Activated gamma-delta T cell treated with anti-CD3 and anti-CD28 coated beads, Interleukin-2, amount 50 U/mL, for 16 hours (primary cell): ENCODE results near the gene C16orf87.
A peak's percentile ranks its signal among the peaks of the same experiment; 100 is the strongest.
"Not testable (repeated sequence)": the region's sequence is repeated elsewhere in the genome, so short reads cannot be mapped to it uniquely, and the experiment has no call there.

Experiments used
- DNase-seq: peaks from one replicate; pipeline ENCODE4 v3.0.0-alpha.2; 2020; ENCODE audit warnings: low read depth

Gene C16orf87

DNA sequence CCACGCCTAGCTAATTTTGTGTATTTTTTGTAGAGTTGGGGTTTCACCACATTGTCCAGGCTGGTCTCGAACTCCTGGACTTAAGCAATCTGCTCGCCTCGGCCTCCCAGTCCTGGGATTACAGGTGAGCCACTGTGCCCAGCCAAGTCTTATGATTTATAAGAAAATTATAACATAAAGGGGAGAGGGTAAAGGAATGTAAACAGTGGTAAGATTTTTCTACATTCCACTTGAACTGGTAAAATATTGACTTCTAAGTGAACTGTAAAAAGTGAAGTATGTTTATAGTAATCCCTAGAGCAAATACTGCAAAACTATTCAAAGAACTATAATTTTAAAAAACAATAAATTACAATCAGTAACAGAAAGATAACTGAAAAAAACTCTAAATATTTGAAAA lies 33.5 kb downstream of the C16orf87 start:
- no peak for DNase-seq

DNA sequence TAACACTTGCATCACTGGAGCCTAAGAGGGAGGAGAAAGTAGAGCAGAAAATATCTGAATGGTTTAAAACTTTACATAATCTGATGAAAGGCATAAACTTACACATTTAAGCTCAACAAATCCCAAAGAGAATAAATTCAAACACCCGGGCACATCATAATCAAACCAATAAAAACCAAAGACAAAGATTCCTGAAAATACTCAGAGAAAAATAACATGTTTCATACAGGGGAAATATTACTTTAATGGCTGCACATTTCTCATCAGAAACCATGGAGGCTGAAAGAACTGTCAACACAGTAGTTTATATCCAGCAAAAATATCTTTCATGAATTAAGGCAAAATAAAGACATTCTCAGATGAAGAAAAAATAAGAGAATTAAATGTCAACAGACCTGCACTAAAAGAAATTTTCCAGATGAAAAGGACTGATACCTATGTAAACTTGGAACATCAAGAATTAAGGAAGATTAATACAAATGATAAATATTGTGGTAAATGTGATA lies 34.2 kb downstream of the C16orf87 start:
- no peak for DNase-seq

DNA sequence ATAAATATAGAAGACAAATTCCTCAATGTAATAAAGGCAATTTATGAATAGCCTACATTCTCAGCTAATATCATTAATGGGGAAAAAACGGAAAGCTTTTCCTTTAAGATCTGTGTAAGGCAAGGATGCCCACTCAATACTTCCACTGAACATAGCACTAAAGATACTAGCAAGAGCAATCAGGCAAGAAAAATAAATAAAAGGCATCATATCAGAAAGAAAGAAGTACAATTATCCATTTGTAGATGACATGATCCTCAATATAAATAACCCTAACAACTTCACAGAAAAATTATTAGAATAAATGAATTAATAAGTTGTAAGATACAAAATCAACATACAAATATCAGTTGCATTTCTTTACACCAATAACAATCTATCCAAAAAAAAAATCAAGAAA lies 37.1 kb downstream of the C16orf87 start:
- no peak for DNase-seq

DNA sequence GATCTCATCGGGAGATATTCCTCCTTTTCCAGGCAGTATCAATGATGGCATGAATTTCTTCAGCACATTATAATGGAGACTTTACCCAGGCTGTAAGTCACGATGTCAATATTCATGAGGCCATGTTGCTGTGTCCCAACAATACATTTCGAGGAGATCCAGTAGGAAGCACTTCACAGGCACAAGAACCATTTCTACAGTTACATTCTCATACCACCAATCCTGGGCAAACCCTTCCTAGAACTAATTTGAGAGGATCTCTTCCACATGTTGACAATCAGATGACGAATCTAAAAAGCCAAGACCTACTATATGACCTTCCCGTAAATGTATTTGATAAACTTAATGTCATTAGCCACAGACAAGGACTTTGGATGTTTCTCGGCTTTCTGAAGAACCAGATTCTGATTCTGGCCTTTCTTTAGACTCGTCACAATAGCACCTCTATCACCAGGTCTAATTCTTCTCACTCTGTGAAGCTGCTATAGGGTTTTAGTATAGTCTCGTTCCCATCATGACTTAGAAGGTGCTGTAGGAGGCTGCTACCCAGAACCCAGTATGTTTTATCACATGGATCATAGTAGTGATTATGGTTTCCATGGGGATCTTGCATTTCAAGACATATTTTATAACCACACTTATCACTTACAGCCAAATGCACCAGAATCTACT lies 40.2 kb downstream of the C16orf87 start:
- DNase-seq: no peak

DNA sequence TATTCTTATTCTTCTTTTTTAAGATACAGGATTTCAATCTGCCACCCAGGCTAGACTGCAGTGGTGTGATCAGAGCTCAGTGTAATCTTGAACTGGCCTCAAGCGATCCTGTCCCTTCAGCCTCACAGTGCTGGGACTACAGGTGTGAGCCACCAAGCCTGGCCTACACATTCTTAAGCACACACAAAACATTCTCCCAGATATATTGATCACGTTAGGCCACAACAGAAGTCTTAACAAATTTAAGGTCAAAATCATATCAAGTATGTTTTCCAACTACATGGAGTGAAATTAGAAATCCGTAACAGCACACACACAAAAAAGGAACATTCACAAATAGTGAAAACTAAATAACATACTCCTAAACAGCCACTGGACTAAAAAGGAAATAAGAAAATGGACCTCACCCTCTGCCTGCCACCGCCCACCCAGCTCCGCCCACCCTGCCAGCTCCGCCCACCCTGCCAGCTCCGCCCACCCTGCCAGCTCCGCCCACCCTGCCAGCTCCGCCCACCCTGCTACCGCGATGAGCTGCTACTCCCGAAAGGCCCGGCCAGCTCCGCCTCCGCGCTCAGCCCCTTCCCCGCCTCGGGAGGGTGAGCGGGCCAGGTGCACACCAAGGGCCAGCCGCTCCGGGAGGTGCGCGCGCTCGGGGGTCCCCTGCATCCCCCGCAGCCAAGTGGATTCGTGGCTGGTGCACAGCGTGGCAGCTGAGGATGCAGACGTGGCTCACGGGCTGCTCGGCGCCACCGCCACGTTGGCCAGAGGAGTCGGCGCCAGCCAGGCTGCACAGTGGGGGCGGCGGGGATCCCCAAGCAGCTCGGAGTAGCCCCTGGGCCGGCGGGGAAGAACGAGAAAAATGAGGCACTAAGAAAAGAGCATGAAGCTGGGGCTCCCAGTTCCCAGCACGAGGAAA lies 41.2 kb downstream of the C16orf87 start:
- DNase-seq: peak; percentile 59

DNA sequence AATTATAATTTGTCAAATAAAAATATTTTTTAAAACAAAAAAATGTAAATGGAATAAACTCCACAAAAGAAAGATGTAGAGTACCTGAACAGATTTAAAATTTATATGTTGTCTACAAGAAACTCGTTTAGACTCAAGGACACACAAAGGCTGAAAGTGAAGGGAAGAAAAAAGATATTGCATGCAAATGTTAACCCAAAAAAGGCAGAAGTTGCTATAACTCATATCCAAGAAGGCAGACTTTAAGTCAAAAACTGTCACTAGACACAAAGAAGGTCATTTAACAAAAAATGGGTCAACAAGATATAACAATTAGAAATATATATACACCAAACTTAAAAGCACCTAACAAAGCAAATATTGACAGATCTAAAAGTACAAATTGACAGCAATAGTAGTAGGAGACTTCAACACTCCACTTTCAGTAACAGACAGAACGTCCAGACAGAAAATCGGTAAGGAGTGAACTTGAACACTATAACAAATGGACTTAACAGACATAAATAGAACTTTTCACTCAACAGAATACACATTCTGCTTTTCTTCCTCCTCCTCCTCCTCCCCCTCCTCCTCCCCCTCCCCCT lies 42.0 kb downstream of the C16orf87 start:
- no peak for DNase-seq

DNA sequence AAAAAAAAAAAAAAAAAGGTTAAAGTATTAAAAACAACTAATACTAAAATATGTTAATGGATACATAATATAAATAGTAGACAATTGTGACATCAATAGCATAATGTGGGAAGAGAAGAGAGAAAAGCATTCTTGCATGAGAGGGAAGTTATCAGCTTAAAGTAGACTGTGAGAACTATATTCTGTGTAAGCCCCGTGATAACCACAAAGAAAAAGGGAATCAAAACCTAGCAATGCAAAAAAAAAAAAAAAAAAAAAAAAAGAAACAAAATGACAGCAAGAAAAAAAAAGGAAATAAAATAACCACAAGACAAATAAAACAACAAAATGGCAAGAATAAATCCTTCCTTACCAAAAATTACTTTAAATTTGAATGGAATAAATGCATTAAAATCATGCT lies 43.1 kb downstream of the C16orf87 start:
- no peak for DNase-seq

DNA sequence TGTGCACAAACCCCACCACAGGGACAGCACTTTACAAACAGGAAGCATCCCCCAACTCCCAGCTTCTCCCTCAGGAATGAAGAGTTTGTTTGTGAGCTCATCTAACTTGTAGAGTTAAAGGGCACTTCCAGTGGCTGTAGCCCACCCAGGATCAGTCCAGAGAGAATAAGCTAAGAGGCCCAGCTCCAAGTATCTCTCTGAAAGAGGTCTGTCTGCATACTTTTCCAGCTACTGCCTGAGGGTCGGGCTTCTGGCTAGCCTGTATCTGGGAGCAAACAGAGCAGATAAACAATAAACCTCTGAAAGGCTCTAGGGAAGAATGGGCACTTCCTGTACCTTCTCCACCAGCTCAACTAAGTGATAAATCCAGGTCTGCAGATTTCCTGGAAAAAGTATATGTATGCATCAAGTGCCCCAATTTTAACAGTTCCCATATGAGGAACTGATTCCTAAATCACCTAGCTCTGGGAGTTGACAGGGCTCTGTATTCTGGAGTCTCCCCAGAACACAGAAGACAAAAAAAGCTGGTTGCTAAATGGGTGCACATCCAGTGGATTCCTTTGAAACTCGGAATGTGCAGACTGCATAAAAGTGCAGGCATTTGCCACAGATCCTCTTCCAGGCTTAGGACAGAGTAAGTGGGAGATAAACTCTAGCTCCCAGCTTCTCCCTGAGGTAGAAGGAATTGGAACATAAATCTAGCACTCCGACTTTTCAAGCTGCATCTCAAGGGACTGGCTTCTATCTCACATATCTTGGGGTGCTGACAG lies 45.7 kb downstream of the C16orf87 start:
- DNase-seq: no peak

DNA sequence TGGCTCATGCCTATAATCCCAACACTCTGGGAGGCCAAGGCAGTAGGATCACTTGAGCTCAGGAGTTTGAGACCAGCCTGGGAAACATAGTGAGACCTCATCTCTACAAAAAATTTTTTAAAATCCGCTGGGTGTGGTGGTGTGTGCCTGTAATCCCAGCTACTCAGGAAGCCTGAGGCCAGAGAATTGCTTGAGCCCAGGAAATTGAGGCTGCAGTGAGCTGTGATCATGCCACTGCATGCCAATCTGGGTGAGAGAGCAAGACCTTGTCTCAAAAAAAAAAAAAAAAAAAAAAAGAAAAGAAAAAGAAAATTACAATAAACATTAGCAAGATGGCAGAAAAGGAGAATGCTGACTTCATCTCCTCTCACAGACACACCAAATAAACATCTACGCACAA lies 46.4 kb downstream of the C16orf87 start:
- DNase-seq: not testable (repeated sequence)

DNA sequence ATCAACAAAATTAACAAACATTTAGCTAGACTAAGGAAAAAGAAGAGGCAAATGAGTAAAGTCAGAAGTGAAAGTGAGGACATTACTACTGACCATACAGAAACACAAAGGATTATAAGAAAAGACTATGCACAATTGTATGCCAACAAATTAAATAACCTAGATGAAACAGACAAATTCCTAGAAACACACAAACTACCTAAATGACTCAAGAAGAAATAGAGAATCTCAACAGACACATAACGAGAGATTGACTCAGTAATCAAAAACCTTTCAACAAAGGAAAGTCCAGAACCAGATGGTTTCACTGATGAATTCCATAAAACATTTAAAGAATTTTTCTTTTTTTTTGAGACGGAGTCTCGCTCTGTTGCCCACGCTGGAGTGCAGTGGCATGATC lies 47.2 kb downstream of the C16orf87 start:
- DNase-seq: no peak

DNA sequence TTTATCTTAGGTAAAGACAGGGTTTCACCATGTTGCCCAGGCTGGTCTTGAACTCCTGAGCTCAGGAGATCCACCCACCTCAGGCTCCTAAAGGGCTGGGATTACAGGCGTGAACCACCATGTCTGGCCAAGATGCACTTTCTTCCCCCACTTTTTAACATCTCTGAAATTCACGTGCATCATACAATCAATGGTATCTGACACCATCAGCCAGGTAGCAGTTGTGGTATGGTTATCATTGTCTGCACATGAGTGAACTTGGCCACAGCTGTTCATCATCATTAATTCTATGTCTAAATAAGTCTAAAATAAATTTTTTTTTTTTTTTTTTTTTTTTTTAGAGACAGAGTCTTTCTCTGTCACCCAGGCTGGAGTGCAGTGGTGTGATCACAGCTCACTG lies 48.7 kb downstream of the C16orf87 start:
- DNase-seq: no peak

DNA sequence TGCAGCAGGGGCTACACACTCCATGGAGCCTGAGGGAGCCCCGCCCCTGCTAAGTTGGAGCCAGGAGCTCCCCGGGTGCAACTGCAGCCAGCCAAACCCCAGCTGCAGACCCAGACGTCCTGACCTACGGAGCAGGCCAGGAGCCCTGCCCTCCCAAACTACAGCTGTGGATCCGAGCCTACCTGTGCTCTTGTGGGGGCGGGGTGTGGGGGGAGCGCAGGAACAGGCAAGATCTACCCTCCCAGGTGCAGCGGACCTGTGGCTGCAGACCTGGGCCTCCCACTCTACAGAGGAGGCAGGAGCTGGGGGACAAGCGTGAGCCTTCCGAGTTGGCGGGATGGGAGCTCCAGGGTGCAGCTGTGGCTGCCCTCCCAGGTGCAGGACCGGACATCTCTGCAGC lies 53.2 kb downstream of the C16orf87 start:
- DNase-seq: no peak

DNA sequence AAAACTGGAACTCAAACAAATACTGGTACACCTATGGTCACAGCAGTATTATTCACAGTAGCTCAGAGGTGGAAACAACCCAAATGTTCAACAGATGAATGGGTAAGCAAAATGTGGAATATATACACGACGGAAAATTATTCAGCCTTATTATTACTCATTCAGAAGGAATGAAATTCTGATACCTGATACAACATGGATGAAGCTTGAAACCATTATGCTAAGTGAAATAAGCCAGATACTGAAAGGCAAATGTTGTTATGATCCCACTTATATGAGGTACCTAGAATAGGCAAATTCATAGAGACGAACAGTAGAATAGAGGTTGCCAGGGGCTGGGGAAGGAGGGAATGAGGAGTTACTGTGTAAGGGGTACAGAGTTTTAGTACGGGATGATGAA lies 55.8 kb downstream of the C16orf87 start:
- no peak for DNase-seq

DNA sequence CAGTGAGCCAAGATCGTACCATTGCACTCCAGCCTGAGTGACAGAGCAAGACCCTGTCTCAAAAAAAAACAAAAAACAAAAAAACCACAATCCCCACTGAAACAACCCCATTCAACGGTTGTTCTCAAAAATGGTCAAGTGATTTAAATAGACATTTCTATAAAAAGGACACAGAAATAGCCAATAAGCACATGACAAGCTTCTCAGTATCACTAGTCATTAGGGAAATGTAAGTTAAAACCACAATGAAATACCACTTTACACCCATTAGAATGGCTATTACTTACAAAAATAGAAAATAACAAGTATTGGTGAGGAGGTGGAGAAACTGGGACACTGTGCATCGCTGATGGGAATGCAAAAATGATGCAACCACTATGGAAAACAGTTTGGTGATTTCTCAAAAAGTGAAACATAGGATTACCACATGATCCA lies 56.2 kb downstream of the C16orf87 start:
- no peak for DNase-seq

DNA sequence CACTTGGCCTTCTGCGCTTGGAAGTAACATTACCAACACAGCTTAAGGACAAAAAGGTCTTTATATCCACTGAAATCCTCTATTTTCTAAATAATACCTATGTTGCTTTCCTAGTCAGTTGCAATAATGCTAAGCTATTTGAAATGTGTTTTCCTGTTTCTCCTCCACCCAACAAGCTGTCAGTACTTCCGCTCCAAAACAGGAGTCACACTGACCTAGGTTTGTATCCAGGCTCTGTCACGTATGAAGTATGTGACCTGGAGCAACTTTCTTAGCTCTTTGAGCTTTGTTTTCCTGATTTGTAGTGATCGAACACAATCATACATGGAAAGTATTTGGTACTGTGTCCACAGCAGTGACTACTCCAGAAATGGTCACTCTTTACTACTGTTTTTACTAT lies 58.5 kb downstream of the C16orf87 start:
- DNase-seq: no peak

DNA sequence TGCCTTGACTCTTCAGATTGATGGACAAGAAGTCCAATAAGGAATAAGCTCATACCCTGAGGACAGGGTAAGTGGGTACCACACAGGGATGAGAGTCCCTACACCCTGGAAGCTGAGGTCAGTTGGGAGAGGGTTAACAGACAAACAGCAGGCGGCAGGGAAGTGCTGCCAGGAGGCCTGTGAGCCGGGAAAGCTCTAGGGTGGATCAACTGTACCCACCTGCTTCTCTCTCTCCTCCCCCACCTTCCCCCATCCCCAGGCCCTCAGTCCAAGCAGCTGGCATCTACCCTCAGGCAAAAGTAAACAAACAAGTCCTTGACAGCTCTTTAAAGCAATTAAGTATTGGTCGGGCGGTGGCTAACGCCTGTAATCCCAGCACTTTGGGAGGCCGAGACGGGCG lies 62.2 kb downstream of the C16orf87 start:
- DNase-seq: no peak

DNA sequence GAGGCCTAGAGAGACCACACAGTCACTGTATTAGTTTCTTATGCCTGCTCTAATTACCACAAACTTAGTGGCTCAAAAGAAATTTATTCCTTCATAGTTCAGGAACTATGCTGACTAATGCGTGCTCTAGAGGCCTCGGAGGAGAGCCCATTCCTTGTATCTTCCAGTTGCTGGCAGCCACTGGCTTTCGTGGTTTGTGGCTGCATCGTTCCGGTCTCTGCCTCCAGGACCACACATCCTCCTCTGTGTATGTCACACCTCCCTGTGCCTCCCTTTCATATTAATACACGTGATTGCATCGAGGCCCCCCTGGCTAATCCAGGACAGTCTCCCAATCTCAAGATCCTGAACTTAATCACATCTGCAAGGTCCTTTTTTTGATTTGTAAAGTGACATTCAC lies 65.9 kb downstream of the C16orf87 start:
- no peak for DNase-seq

DNA sequence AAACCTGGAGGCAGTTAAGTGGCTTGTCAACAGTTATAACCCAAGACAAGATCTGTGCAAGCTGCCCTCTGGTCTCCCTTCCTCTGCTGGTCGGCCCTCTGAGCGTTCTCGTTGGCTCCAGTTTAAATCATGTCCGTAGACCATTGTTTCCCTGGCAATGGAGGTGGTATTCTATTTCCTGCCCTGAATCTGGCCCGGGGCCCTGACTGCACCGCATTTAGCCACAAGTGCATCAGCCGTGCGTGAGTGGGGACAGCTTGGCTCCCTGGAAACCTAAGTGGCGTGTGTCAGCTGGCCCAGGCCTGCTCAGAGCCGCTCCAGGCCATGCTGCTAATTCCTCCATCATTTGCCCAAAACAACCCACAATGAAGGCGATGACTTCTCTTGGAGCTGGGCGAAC lies 67.8 kb downstream of the C16orf87 start:
- DNase-seq: no peak

DNA sequence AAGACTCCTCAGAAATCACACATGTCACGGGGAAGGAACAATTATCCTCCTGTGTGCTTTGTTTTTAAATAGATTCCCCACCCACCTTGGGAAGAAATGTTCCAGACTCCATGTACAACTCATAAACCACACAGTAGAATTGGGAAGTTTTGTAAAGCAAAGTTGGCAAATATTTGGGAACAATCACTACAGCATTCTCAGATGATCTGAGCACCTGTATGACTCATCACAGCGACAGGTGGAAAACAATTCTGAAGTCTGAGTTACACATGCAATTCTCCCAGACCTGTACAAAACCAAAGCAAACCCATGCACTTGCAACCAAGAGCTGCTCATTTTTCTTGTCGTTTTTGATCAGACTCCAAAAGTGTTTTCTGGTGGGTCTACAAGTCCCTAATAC lies 68.4 kb downstream of the C16orf87 start:
- no peak for DNase-seq

DNA sequence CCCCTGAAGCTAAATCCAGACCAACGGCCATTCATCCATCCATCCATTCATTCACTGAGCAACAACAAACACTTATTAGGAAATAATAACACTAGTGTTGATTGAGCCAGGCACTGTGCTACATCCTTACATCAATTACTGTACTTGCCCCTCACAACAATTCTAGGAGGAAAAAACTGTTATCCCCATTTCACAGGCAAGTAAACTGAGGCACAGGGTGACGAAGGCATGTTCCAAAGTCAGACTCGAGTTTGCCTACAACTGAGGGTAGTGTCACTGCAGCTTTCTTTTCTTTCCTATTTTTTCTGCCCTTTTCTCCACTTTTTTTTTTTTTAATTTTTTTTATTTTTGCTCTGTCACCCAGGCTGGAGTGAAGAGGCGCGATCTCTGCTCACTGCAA lies 71.7 kb downstream of the C16orf87 start:
- DNase-seq: no peak

DNA sequence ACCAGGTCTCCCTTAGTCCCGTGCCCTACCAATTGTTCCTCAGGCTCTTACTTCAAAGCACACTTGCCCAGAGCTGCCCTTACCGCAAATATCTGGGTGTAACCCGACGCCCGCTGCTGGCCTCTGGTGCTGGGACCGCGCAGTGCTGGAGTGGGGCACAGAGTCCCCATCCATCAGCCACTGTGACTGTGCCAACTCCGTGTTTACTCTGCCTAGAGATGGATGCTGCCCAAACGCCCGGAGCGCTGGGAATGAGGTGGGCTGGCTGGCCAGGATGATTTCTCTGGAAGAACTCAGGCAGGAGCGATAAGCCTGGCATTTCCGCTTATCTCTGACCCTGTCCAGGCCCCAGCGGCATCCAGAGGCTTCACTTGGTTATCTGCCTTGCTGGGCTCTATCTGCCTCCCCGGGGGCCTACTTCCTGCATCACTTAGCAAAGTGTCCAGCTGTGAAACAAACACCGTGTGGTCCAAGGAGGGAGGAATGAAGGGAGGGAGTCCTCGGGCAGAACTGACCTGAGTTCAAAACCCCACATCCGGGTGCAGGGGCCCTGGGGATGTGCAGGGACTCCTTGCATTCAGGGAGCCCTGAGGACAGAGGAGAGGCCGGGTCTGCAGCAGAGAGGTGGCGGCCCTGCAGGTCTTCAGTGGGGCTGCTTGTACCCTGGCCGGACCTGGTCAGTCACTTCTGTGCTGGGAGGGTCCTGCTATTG lies 73.5 kb downstream of the C16orf87 start:
- no peak for DNase-seq

DNA sequence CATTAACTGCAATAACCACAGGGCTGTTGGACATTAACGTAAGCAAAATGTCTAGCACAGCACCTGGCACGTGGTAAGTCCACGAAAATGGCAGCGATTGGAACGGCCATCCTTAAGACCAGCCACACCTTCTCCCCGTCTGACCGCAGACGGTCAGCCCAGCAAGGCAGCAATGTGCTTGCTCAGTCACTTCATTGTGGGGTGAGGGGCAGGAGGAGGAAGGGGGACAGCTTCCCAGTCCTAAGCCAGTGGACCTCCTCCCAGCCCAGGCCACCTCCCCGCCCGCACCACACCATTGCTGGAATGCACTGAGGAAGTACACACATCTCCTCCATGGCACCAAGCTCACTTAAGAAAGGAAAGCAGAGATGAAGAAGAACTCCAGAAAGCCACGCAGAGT lies 74.2 kb downstream of the C16orf87 start:
- no peak for DNase-seq
